Bronchial epithelial cell (primary cell): ENCODE data around the gene LMCD1. TPM values are rescaled to one million over a fixed set of nuclear protein-coding genes. Genes with fewer than 3 reads are reported as not detected.

Experiments used
- DNase-seq: peaks from one replicate; pipeline ENCODE4 v3.0.0-alpha.2; 2010; ENCODE audit warnings: low read depth
- FAIRE-seq: peaks from 2 replicates; lab custom pipeline; 2011; peaks lifted over from hg19 to GRCh38; lab: Jason Lieb, UNC
- H3K27me3 ChIP-seq: 2 replicates; pipeline ENCODE4 v1.5.1; 2011; ENCODE audit warnings: low read length; ENCODE audit not compliant: control insufficient read depth, insufficient read depth
- H3K36me3 ChIP-seq: 2 replicates; pipeline ENCODE4 v1.5.1; 2011; ENCODE audit warnings: low read length; ENCODE audit not compliant: control insufficient read depth, insufficient read depth
- H3K4me3 ChIP-seq: 2 replicates; pipeline ENCODE4 v1.5.1; 2011; ENCODE audit warnings: mild to moderate bottlenecking, low read depth, low read length, control low read depth
- total RNA-seq: library from RNA; depleted of rRNA; stranded (reverse); fragments of >200 nt; gene quantifications from 2 replicates; pipeline ENCODE4 v1.2.1, GENCODE V29; 2014
- TF ChIP-seq, protein P1 (sequence below): IDR thresholded peaks from 2 replicates; pipeline ENCODE4 v1.5.1; 2011; ENCODE audit warnings: mild to moderate bottlenecking, moderate library complexity, low read length, control low read depth, inconsistent platforms; ENCODE audit not compliant: insufficient read depth, severe bottlenecking

The LMCD1 gene
- total RNA-seq, 1 donor from 2014 or later, result 2.6 TPM

DNA sequence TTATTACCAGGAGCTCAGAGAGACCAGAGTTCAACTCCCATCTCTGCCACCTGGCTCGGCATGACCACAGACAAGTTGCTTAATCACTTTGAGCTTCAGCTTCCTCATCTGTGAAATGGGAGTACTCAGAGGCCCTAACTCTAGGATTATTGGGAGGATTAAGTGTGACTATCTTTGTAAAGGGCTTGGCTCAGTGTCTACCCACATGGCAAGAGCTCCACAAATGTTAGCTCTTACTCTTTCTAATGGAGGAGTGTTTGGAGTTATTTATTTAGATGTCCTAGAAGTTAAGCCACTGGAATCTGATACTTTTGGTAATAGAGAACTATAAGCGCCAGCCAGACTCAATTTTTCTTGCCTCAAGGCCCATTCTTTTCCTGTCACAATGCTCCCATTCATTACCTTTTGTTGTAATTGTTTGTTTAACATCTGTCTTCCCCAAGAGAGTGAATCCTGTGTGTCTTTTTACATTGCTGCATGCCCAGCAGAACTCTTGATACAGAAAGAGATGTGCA lies 12.3 kb upstream of the LMCD1 start:
- Histone ChIP-seq H3K4me3 (no peak overlapping the region), H3K27me3 (no peaks in the 10 kb centered on the region), H3K36me3 (no peaks in the 10 kb centered on the region)
- FAIRE-seq (peak; percentile 13), DNase-seq (no peak)
- TF ChIP-seq, protein P1, sequence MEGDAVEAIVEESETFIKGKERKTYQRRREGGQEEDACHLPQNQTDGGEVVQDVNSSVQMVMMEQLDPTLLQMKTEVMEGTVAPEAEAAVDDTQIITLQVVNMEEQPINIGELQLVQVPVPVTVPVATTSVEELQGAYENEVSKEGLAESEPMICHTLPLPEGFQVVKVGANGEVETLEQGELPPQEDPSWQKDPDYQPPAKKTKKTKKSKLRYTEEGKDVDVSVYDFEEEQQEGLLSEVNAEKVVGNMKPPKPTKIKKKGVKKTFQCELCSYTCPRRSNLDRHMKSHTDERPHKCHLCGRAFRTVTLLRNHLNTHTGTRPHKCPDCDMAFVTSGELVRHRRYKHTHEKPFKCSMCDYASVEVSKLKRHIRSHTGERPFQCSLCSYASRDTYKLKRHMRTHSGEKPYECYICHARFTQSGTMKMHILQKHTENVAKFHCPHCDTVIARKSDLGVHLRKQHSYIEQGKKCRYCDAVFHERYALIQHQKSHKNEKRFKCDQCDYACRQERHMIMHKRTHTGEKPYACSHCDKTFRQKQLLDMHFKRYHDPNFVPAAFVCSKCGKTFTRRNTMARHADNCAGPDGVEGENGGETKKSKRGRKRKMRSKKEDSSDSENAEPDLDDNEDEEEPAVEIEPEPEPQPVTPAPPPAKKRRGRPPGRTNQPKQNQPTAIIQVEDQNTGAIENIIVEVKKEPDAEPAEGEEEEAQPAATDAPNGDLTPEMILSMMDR, result no peak

DNA sequence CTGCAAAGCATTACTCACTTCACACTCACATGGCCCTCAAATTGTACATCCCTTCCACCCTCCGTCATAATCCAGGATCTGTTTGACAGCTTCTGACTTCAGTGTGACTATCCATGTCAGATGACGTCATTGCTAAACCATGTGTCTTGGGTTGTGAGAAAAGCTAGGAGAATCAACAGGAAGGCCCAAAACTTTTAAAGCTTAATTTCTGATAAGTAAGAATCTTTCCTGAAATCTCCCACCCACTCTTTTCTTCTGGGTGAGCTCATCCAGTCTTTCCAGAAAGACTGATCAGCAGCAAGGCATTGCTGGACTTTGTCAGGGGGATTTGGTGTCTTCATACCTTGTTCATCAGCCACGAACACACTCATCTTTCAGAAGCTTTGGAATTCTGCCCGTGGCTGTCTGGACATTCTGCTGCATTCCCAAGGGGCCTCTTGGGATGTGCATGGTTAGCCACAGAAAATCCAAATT lies 11.5 kb upstream of the LMCD1 start:
- DNase-seq (peak; percentile 85), FAIRE-seq (no peak)
- no peak overlapping the region for H3K4me3 ChIP-seq
- no peaks in the 10 kb centered on the region for H3K36me3 ChIP-seq
- TF ChIP-seq, protein P1, result no peak
- no peaks in the 10 kb centered on the region for H3K27me3 ChIP-seq

DNA sequence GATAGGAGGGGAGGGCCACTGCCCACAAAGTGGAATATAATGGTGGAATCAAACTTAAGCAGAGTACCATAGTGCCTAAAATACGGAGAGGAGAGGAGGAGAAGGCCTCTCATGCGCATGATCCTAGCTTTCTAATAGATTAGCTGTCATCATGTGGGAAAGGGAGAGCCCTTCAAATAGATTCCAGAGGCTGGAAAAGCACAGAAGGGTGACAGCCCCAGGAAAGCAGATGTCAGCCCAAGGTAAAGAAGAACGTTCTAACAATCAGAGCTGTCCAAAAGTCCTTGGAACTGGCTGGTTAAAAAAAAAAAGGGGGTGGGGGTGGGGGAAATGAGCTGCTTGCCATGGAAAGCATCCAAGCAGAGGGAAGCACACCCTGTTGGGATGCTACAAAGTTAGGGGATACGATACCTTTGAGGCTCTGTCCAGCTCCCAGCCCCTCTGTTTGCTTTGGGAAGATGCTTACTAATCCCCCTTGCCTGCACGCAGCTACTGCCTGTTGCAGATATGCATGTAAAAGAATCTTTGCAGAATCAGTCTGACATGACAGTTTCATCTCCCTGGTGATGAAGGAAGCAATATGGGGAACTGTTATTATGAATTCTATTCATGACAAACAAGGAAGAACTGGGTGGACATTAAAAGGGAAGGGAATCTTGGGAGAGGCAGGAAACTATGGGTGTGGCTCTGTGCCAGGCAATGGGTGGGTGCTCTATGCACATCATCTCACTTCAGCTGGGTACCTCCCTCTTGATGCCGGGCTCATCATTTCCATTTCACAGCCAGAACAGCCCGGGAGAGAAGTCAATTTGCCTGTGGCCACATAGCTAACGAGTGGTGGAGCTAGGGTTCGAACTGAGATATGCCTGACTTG lies 10.1 kb upstream of the LMCD1 start:
- no peaks in the 10 kb centered on the region for H3K27me3 ChIP-seq
- no peak for FAIRE-seq
- TF ChIP-seq, protein P1, result no peak

DNA sequence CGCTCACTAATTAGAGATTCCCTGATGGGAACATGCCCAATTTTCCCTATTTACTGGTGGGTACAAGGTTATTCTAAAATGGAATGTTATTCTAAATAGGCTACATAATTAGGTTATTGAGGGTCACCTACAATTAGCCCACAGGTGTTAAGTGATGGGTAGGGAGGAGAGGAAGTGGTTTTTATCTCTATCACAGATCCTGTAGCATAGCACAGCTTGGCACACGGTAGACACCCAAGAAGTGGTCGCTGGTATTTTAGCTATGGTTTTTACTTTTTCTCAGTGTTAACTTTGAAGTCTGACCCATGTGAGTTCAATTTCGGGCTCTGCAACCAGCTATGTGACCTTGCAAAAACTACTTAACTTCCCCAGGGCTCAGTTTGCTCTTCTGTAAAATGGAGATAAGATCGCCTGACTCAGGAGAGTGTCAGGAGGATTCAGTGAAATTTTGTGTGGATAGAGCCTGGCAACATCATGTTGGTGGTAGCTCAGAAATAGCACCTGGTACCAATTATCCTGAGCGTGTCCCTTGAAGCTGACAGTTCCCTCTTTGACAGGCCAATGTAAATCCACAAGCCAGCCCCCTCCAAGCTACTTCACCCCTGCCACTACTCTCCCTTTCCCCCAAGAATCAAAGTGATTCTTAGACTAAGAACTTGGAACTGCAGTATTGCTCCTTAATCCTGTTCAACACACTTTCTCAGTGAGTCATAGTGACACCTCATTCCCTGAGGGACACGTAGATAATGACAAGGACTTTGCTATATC lies 8.7 kb upstream of the LMCD1 start:
- Histone ChIP-seq H3K4me3 (no peak overlapping the region), H3K36me3 (no peaks in the 10 kb centered on the region), H3K27me3 (no peaks in the 10 kb centered on the region)
- FAIRE-seq, result peak; percentile 52
- peak; percentile 67 for DNase-seq
- TF ChIP-seq, protein P1, result no peak

More for the DNA sequence above, 10.1 kb upstream of the LMCD1 start:
- Histone ChIP-seq H3K36me3 (no peaks in the 10 kb centered on the region), H3K4me3 (no peak overlapping the region)
- no peak for DNase-seq

DNA sequence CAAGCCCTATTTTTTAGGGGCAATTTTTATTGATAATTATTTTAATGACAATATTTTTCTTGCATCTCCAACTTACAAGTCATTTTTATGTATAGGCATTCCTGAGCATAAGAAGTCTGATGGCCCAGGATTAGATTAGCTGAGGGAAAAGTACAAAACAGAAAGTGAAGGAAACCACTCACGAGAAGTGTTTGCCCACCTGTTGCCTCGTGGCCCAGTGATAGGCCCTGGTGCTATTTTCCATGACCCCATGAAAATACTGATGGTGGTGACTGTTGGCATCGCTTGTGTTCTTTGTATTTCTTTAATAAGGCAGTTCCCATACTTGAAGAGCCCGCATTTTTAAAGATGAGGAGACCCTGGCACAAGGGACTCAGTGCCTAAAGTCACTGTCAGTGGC lies 7.9 kb upstream of the LMCD1 start:
- no peak for FAIRE-seq

More for the DNA sequence above, 7.9 kb upstream of the LMCD1 start:
- no peaks in the 10 kb centered on the region for H3K36me3 ChIP-seq
- no peaks in the 10 kb centered on the region for H3K27me3 ChIP-seq
- no peak for DNase-seq
- no peak overlapping the region for H3K4me3 ChIP-seq
- TF ChIP-seq, protein P1, result no peak
